Liver (tissue), 9 donors: ENCODE results near the gene GGT1. TPM values are rescaled to one million over a fixed set of nuclear protein-coding genes. Genes with fewer than 3 reads are reported as not detected.
"Not testable (repeated sequence)": the region's sequence is repeated elsewhere in the genome, so short reads cannot be mapped to it uniquely, and the experiment has no call there.

Experiments used
- DNase-seq: peaks from one replicate; pipeline ENCODE4 v3.0.0-alpha.2; 2017; ENCODE audit warnings: low spot score
- H3K27ac ChIP-seq, 2 donors: one replicate each; pipeline ENCODE4 v1.7.0; 2013; ENCODE audit warnings: inconsistent platforms in 2 of 2, low read length in 2 of 2, control low read depth in 1 of 2, low read depth in 1 of 2, mild to moderate bottlenecking in 1 of 2
- H3K27me3 ChIP-seq, 4 donors: one replicate each; pipeline versions ENCODE4 v1.6.1 to v1.7.0; 2013; ENCODE audit warnings: low read length in 3 of 4, inconsistent platforms in 1 of 4, mild to moderate bottlenecking in 1 of 4, moderate library complexity in 1 of 4; ENCODE audit not compliant: control insufficient read depth in 4 of 4, insufficient read depth in 4 of 4
- H3K36me3 ChIP-seq, 4 donors: one replicate each; pipeline versions ENCODE4 v1.6.1 to v1.7.0; 2013; ENCODE audit warnings: low read length in 3 of 4, mild to moderate bottlenecking in 3 of 4, low read depth in 1 of 4, moderate library complexity in 1 of 4; ENCODE audit not compliant: control insufficient read depth in 4 of 4, insufficient read depth in 3 of 4
- H3K4me1 ChIP-seq, 4 donors: one replicate each; pipeline versions ENCODE4 v1.6.1 to v1.7.0; 2013; ENCODE audit warnings: low read length in 3 of 4, mild to moderate bottlenecking in 3 of 4, moderate library complexity in 1 of 4; ENCODE audit not compliant: control insufficient read depth in 4 of 4, insufficient read depth in 4 of 4
- H3K4me3 ChIP-seq, 3 donors: one replicate each; pipeline versions ENCODE4 v1.6.1 to v1.7.0; 2013; ENCODE audit warnings: low read length in 3 of 3, control low read depth in 1 of 3, low read depth in 1 of 3, mild to moderate bottlenecking in 1 of 3
- H3K9ac ChIP-seq, 2 donors: one replicate each; pipeline ENCODE4 v1.7.0; 2013; ENCODE audit warnings: low read length in 2 of 2, mild to moderate bottlenecking in 2 of 2, moderate library complexity in 2 of 2, control low read depth in 1 of 2, low read depth in 1 of 2
- H3K9me3 ChIP-seq, 4 donors: one replicate each; pipeline versions ENCODE4 v1.6.1 to v1.7.0; 2013; ENCODE audit warnings: low read length in 3 of 4; ENCODE audit not compliant: control insufficient read depth in 4 of 4
- EGR1 ChIP-seq, 2 donors: IDR thresholded peaks; 2 replicates each; pipeline ENCODE4 v1.6.1; 2016 to 2018; ENCODE audit warnings: antibody characterized with exemption in 2 of 2, low read depth in 2 of 2
- FOXA1 ChIP-seq: IDR thresholded peaks from 2 replicates; pipeline ENCODE4 v1.6.1; 2016; ENCODE audit warnings: antibody characterized with exemption
- FOXA2 ChIP-seq: IDR thresholded peaks from 2 replicates; pipeline ENCODE4 v1.6.1; 2016; ENCODE audit warnings: antibody characterized with exemption
- GABPA ChIP-seq, 2 donors: IDR thresholded peaks in 1 of 2; conservative IDR thresholded peaks in 1 of 2; 2 replicates each; pipeline ENCODE4 v1.6.1; 2016; ENCODE audit warnings: antibody characterized with exemption in 2 of 2, mild to moderate bottlenecking in 1 of 2, moderate library complexity in 1 of 2
- HNF4A ChIP-seq, 2 donors: conservative IDR thresholded peaks; 2 replicates each; pipeline ENCODE4 v1.6.1; 2016; ENCODE audit warnings: antibody characterized with exemption in 2 of 2, mild to moderate bottlenecking in 2 of 2
- HNF4G ChIP-seq: IDR thresholded peaks from 2 replicates; pipeline ENCODE4 v1.6.1; 2016; ENCODE audit warnings: antibody characterized with exemption
- NR2F2 ChIP-seq: IDR thresholded peaks from 2 replicates; pipeline ENCODE4 v1.6.1; 2016; ENCODE audit warnings: antibody characterized with exemption
- RAD21 ChIP-seq, 2 donors: IDR thresholded peaks; 2 replicates each; pipeline ENCODE4 v1.6.1; 2016; ENCODE audit warnings: antibody characterized with exemption in 2 of 2, mild to moderate bottlenecking in 2 of 2
- RXRA ChIP-seq, 2 donors: IDR thresholded peaks; 2 replicates each; pipeline ENCODE4 v1.6.1; 2017 to 2018; ENCODE audit warnings: antibody characterized with exemption in 2 of 2, mild to moderate bottlenecking in 1 of 2
- SP1 ChIP-seq: IDR thresholded peaks from 2 replicates; pipeline ENCODE4 v1.6.1; 2018; ENCODE audit warnings: antibody characterized with exemption, mild to moderate bottlenecking
- TAF1 ChIP-seq: conservative IDR thresholded peaks from 2 replicates; pipeline ENCODE4 v1.6.1; 2016; ENCODE audit warnings: antibody characterized with exemption, mild to moderate bottlenecking
- YY1 ChIP-seq: IDR thresholded peaks from 2 replicates; pipeline ENCODE4 v1.6.1; 2016; ENCODE audit warnings: antibody characterized with exemption, mild to moderate bottlenecking
- WGBS: extraction: QIAGEN DNeasy Blood & Tissue Kit; methylation state at CpG from one replicate; pipeline ENCODE4 v1.1.7; 2013; 5-methylcytosine and 5-hydroxymethylcytosine counted together
- polyA plus RNA-seq, 2 donors: library from polyadenylated mRNA; stranded (reverse) in 1 of 2; unstranded in 1 of 2; fragments of 200-250 nt in 1 of 2; fragments of >200 nt in 1 of 2; fragmentation: Nextera tagmentation in 1 of 2; extraction: Ambion mirVana in 1 of 2; gene quantifications; one replicate each; pipeline versions ENCODE4 v1.2.1 to v1.2.3, GENCODE V29; 2013 to 2015
- total RNA-seq, 2 donors: library from RNA; depleted of rRNA; stranded (reverse); fragments of >200 nt; gene quantifications; one replicate each; pipeline ENCODE4 v1.2.3, GENCODE V29; 2014
- TF ChIP-seq, protein P1 (sequence below): IDR thresholded peaks from 2 replicates; pipeline ENCODE4 v1.6.1; 2016; ENCODE audit warnings: antibody characterized with exemption
- TF ChIP-seq, protein P2 (sequence below): IDR thresholded peaks from 2 replicates; pipeline ENCODE4 v1.6.1; 2016; ENCODE audit warnings: antibody characterized with exemption, mild to moderate bottlenecking
- TF ChIP-seq, protein P3 (sequence below): IDR thresholded peaks from 2 replicates; pipeline ENCODE4 v1.6.1; 2016; ENCODE audit warnings: antibody characterized with exemption
- TF ChIP-seq, protein P4 (sequence below): fragments of 150-350 bp; IDR thresholded peaks from 2 replicates; pipeline ENCODE4 v1.5.1; 2017; ENCODE audit warnings: improper control_type of control experiment, low read depth, low read length; ENCODE audit not compliant: missing input control
- donor health status: healthy.
- donor health status: healthy.
- donor health status: healthy.
- donor health status: healthy.
- donor health status: healthy.

GGT1 gene
- total and polyA plus RNA-seq, 4 donors = 90.5 to 147 (median 112) TPM

DNA sequence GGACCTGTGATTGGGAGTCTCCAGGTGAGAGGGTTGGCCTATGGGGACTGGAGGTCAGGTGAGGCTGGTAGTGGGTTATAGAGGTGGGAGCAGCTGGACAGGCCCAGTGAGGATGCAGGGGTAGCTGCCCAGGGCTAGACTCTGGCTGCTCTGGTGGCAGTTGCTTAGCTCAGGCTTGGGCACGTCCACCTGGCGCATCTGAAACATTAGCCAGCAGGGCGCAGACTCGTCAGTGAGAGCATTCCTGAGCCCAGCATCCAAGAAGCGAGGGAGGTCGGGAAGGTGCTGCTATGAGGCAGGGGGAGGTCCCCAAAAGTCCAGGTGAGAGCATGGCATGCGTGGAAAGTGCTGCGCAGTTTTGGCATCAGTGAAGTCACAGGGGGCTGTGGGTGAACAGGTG, 3.5 kb upstream of the GGT1 start:
- DNase-seq = no peak
- no peak overlapping the region for H3K4me3 ChIP-seq
- WGBS = 91% methylated on average over 8 of the region's 8 CpGs
- peaks cover 24 to 44% (median 35%) of the 10 kb centered on the region in 4 donors for H3K4me1 ChIP-seq
- no peak overlapping the region for H3K9ac ChIP-seq
- H3K27ac ChIP-seq = no peak overlapping the region
- no peaks in the 10 kb centered on the region for H3K27me3 ChIP-seq
- H3K36me3 ChIP-seq = no peaks in the 10 kb centered on the region
- TF ChIP-seq NR2F2 (no peak), TAF1 (no peak), FOXA1 (no peak), RAD21 (IDR thresholded peaks at IDR 0.05) (no peak), HNF4A (conservative IDR thresholded peaks at IDR 0.05) (no peak), SP1 (no peak), EGR1 (IDR thresholded peaks at IDR 0.05; ENCODE audit: low read depth in 2 of 2) (no peak), GABPA (IDR thresholded peaks at IDR 0.05 in 1 of 2, conservative IDR thresholded peaks at IDR 0.05 in 1 of 2) (no peak), HNF4G (no peak), FOXA2 (no peak), RXRA (IDR thresholded peaks at IDR 0.05) (no peak), YY1 (no peak)
- TF ChIP-seq, protein P1, sequence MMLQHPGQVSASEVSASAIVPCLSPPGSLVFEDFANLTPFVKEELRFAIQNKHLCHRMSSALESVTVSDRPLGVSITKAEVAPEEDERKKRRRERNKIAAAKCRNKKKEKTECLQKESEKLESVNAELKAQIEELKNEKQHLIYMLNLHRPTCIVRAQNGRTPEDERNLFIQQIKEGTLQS = no peak
- TF ChIP-seq, protein P2, sequence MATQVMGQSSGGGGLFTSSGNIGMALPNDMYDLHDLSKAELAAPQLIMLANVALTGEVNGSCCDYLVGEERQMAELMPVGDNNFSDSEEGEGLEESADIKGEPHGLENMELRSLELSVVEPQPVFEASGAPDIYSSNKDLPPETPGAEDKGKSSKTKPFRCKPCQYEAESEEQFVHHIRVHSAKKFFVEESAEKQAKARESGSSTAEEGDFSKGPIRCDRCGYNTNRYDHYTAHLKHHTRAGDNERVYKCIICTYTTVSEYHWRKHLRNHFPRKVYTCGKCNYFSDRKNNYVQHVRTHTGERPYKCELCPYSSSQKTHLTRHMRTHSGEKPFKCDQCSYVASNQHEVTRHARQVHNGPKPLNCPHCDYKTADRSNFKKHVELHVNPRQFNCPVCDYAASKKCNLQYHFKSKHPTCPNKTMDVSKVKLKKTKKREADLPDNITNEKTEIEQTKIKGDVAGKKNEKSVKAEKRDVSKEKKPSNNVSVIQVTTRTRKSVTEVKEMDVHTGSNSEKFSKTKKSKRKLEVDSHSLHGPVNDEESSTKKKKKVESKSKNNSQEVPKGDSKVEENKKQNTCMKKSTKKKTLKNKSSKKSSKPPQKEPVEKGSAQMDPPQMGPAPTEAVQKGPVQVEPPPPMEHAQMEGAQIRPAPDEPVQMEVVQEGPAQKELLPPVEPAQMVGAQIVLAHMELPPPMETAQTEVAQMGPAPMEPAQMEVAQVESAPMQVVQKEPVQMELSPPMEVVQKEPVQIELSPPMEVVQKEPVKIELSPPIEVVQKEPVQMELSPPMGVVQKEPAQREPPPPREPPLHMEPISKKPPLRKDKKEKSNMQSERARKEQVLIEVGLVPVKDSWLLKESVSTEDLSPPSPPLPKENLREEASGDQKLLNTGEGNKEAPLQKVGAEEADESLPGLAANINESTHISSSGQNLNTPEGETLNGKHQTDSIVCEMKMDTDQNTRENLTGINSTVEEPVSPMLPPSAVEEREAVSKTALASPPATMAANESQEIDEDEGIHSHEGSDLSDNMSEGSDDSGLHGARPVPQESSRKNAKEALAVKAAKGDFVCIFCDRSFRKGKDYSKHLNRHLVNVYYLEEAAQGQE = no peak
- TF ChIP-seq, protein P3, sequence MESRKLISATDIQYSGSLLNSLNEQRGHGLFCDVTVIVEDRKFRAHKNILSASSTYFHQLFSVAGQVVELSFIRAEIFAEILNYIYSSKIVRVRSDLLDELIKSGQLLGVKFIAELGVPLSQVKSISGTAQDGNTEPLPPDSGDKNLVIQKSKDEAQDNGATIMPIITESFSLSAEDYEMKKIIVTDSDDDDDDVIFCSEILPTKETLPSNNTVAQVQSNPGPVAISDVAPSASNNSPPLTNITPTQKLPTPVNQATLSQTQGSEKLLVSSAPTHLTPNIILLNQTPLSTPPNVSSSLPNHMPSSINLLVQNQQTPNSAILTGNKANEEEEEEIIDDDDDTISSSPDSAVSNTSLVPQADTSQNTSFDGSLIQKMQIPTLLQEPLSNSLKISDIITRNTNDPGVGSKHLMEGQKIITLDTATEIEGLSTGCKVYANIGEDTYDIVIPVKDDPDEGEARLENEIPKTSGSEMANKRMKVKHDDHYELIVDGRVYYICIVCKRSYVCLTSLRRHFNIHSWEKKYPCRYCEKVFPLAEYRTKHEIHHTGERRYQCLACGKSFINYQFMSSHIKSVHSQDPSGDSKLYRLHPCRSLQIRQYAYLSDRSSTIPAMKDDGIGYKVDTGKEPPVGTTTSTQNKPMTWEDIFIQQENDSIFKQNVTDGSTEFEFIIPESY = no peak
- TF ChIP-seq, protein P4, sequence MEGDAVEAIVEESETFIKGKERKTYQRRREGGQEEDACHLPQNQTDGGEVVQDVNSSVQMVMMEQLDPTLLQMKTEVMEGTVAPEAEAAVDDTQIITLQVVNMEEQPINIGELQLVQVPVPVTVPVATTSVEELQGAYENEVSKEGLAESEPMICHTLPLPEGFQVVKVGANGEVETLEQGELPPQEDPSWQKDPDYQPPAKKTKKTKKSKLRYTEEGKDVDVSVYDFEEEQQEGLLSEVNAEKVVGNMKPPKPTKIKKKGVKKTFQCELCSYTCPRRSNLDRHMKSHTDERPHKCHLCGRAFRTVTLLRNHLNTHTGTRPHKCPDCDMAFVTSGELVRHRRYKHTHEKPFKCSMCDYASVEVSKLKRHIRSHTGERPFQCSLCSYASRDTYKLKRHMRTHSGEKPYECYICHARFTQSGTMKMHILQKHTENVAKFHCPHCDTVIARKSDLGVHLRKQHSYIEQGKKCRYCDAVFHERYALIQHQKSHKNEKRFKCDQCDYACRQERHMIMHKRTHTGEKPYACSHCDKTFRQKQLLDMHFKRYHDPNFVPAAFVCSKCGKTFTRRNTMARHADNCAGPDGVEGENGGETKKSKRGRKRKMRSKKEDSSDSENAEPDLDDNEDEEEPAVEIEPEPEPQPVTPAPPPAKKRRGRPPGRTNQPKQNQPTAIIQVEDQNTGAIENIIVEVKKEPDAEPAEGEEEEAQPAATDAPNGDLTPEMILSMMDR = no peak
- H3K9me3 ChIP-seq = no peaks in the 10 kb centered on the region

DNA sequence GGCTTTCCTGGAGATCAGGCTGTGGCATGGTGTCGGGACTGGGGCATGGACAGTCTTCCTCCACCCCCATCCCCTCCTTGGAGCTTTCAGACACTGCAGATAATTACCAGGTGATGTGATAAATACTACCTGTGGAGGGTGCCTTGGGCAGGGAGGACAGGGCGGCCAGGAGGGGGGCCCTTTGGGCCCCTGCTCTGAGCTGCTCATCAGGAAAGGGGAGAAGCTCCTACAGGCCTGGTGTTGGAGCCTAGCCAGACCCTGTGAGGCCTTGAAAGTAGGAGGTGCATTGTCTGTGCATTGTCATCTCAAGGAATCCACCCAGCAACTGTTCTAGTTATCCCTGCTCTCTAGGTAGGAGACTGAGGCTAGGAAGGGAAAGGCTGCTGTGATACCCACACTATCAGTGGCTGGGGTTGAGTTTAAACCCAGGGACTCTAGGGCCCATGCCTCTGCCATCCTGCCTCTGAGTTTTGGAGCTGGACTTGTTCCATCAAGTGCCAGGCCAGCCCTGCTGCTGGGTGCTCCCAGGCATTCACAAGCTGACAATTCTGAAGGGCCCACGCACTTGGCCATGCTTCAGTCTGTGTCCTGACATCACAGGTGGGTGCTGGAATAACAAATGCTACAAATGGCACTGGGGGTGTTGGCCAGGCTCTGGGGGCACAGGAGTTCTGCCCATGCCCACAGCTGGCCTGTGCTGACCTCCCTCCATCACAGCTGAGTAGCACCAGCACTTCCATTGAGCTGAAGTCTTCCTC, 2.9 kb upstream of the GGT1 start:
- WGBS = 94% methylated on average over 3 of the region's 3 CpGs

More for the DNA sequence above, 2.9 kb upstream of the GGT1 start:
- DNase-seq, H3K4me3 ChIP-seq, H3K9ac ChIP-seq, H3K27ac ChIP-seq, H3K9me3 ChIP-seq, H3K36me3 ChIP-seq, H3K27me3 ChIP-seq: not testable (repeated sequence)
- H3K4me1 ChIP-seq = peaks cover 19 to 37% (median 29%) of the 10 kb centered on the region in 4 donors
